ENCODE data around the gene CFAP119. TPM values are rescaled to one million over a fixed set of nuclear protein-coding genes. Genes with fewer than 3 reads are reported as not detected.
A peak's percentile ranks its signal among the peaks of the same experiment; 100 is the strongest.

CFAP119 gene
- total and polyA plus RNA-seq, 9 of the 15 experiments (the other 6 are each of a cell fraction or from before 2014, with no cell fraction given), result 5.5 to 33.7 (median 9.6) TPM

- TF ChIP-seq FOXA3 (CRISPR knock-in tag; conservative IDR thresholded peaks at IDR 0.05 in 1 of 2, IDR thresholded peaks at IDR 0.05 in 1 of 2) (0 out of 4 replicates have a peak, but pooled peaks of 1 of the 2 experiments have one; percentile 31), BRD9 (IDR thresholded peaks at IDR 0.05; ENCODE audit: low read depth, partially characterized antibody) (no peak), NCOA1 (IDR thresholded peaks at IDR 0.05; ENCODE audit: low read depth) (0 out of 2 replicates have a peak, but pooled peaks have one; percentile 14), PURB (CRISPR knock-in tag; IDR thresholded peaks at IDR 0.05; ENCODE audit: low read depth) (no peak), HEY1 (CRISPR knock-in tag; IDR thresholded peaks at IDR 0.05; ENCODE audit: borderline replicate concordance) (no peak), NCOA2 (IDR thresholded peaks at IDR 0.05; ENCODE audit: partially characterized antibody in 2 of 2) (no peak), RBBP5 (IDR thresholded peaks at IDR 0.05; ENCODE audit: borderline replicate concordance, insufficient read depth, low read length, poor library complexity, severe bottlenecking) (no peak), POLR2H (tag; IDR thresholded peaks at IDR 0.05; ENCODE audit: low read depth) (peak; percentile 81), ZNF644 (tag; IDR thresholded peaks at IDR 0.05; ENCODE audit: low read depth) (no peak), SIN3A (IDR thresholded peaks at IDR 0.05; ENCODE audit: borderline replicate concordance in 2 of 2, control insufficient read depth in 1 of 2, low read depth in 2 of 2, low read length in 2 of 2) (peak; percentile 77 to 81; a peak in 1 of 4 replicates), ZBTB2 (IDR thresholded peaks at IDR 0.05) (no peak), FOXK1 (CRISPR knock-in tag; IDR thresholded peaks at IDR 0.05; ENCODE audit: borderline replicate concordance) (no peak), BRCA1 (IDR thresholded peaks at IDR 0.05) (no peak), BRCA1 (CRISPR knock-in tag; IDR thresholded peaks at IDR 0.05) (no peak), GTF2B (IDR thresholded peaks at IDR 0.05; ENCODE audit: extremely low read depth, insufficient read length) (no peak), TCF3 (CRISPR knock-in tag; IDR thresholded peaks at IDR 0.05) (no peak), ZNF124 (CRISPR knock-in tag; IDR thresholded peaks at IDR 0.05) (no peak), FOXJ3 (CRISPR knock-in tag; IDR thresholded peaks at IDR 0.05) (no peak), ZBTB7A (IDR thresholded peaks at IDR 0.05; ENCODE audit: borderline replicate concordance, control insufficient read depth, low read depth, low read length) (peak; percentile 52; the same call in 1 of the 2 replicates), ZSCAN32 (CRISPR knock-in tag; IDR thresholded peaks at IDR 0.05) (no peak), RBM17 (IDR thresholded peaks at IDR 0.05; ENCODE audit: borderline replicate concordance, low read depth, low read length) (no peak), TSHZ1 (CRISPR knock-in tag; IDR thresholded peaks at IDR 0.05) (no peak)
Measured at GRCh38 chr16:30747799-30748633, 13.8 kb downstream of the CFAP119 start, which contains the start of gene PHKG2 (continued).

All from K562 (cell line).